ENCODE data around the gene HERC3. TPM values are rescaled to one million over a fixed set of nuclear protein-coding genes. Genes with fewer than 3 reads are reported as not detected.

HERC3 gene
- total RNA-seq, 1 donor from 2014 or later = 15.8 TPM

- DNase-seq (ENCODE audit: low spot score in 2 of 2, unreplicated experiment in 2 of 2) = no peak
- no peaks in the 10 kb centered on the region for H3K36me3 Mint-ChIP-seq
These were observed 104.9 kb downstream of the HERC3 start for GRCh38 chr4:88697141-88697540.

GRCh38 chr4:88697588-88698329 is 105.5 kb downstream of the HERC3 start, which contains the start of gene NAP1L5:
Gene NAP1L5 (minus strand): TSS chr4:88697829. CDS start chr4:88697754, 75 bp downstream.
- DNase-seq (ENCODE audit: low spot score in 2 of 2, unreplicated experiment in 2 of 2) = no peak
- Mint-ChIP-seq H3K27ac (peak within 1 kb of the TSS; percentile 3), H3K36me3 (no peaks in the 10 kb centered on the region), H3K4me1 (peaks cover 7% of the 10 kb centered on the region), H3K27me3 (ENCODE audit: low read depth) (no peaks in the 10 kb centered on the region), H3K4me3 (peak within 1 kb of the TSS; percentile 80), H3K9me3 (no peaks in the 10 kb centered on the region)
- no peak for TF ChIP-seq CTCF (IDR thresholded peaks at IDR 0.05; ENCODE audit: unreplicated experiment)

More at GRCh38 chr4:88697141-88697540, 104.9 kb downstream of the HERC3 start:
- peak overlapping the region; percentile 80 for H3K4me3 Mint-ChIP-seq
- no peaks in the 10 kb centered on the region for H3K9me3 Mint-ChIP-seq
- H3K27me3 Mint-ChIP-seq (ENCODE audit: low read depth) = no peaks in the 10 kb centered on the region
- H3K4me1 Mint-ChIP-seq = peaks cover 7% of the 10 kb centered on the region
- H3K27ac Mint-ChIP-seq = no peak overlapping the region
- TF ChIP-seq CTCF (IDR thresholded peaks at IDR 0.05; ENCODE audit: unreplicated experiment) = no peak

GRCh38 chr4:88698519-88698918 is 106.2 kb downstream of the HERC3 start:
- no peak overlapping the region for H3K4me3 Mint-ChIP-seq
- no peaks in the 10 kb centered on the region for H3K9me3 Mint-ChIP-seq
- no peaks in the 10 kb centered on the region for H3K36me3 Mint-ChIP-seq
- H3K4me1 Mint-ChIP-seq = peaks cover 7% of the 10 kb centered on the region
- no peak for TF ChIP-seq CTCF (IDR thresholded peaks at IDR 0.05; ENCODE audit: unreplicated experiment)
- H3K27me3 Mint-ChIP-seq (ENCODE audit: low read depth) = no peaks in the 10 kb centered on the region
- H3K27ac Mint-ChIP-seq = no peak overlapping the region
- no peak for DNase-seq (ENCODE audit: low spot score in 2 of 2, unreplicated experiment in 2 of 2)

- H3K4me3 Mint-ChIP-seq = no peak overlapping the region
- no peaks in the 10 kb centered on the region for H3K9me3 Mint-ChIP-seq
- H3K27ac Mint-ChIP-seq = no peak overlapping the region
These were observed 110.5 kb downstream of the HERC3 start for GRCh38 chr4:88702782-88703181.

GRCh38 chr4:88705223-88705622 is 112.9 kb downstream of the HERC3 start:
- Mint-ChIP-seq H3K4me3 (no peak overlapping the region), H3K9me3 (no peaks in the 10 kb centered on the region), H3K27ac (no peak overlapping the region), H3K4me1 (peaks cover 9% of the 10 kb centered on the region), H3K27me3 (ENCODE audit: low read depth) (no peaks in the 10 kb centered on the region), H3K36me3 (peaks cover 7% of the 10 kb centered on the region)
- TF ChIP-seq CTCF (IDR thresholded peaks at IDR 0.05; ENCODE audit: unreplicated experiment) = no peak
- DNase-seq (ENCODE audit: low spot score in 2 of 2, unreplicated experiment in 2 of 2) = no peak

More at GRCh38 chr4:88702782-88703181, 110.5 kb downstream of the HERC3 start:
- H3K36me3 Mint-ChIP-seq = peaks cover 7% of the 10 kb centered on the region
- H3K4me1 Mint-ChIP-seq = peaks cover 9% of the 10 kb centered on the region
- TF ChIP-seq CTCF (IDR thresholded peaks at IDR 0.05; ENCODE audit: unreplicated experiment) = no peak
- no peaks in the 10 kb centered on the region for H3K27me3 Mint-ChIP-seq (ENCODE audit: low read depth)
- no peak for DNase-seq (ENCODE audit: low spot score in 2 of 2, unreplicated experiment in 2 of 2)
